Head of caudate nucleus (tissue), 42 donors: Measurements from ENCODE around the gene LACTB.
A peak's percentile ranks its signal among the peaks of the same experiment; 100 is the strongest.

ENCODE experiments used
- DNase-seq, 42 donors: peaks; one replicate each; pipeline versions ENCODE4 v3.0.0 to v3.0.0-alpha.2; 2020 to 2021; ENCODE audit warnings: mixed read lengths in 7 of 42
- intact Hi-C: fragments of 100-400 bp; cut with DNase I; formaldehyde crosslinking; loops from one replicate; pipeline ENCODE4 v1.15.0; 2022

LACTB gene

GRCh38 chr15:63112871-63113270, 8.8 kb upstream of the LACTB start:
- DNase-seq: no peak
- intact Hi-C loops: no loop called here

- intact Hi-C loops: no loop called here
- DNase-seq: no peak
Measured at GRCh38 chr15:63114465-63114864, 7.2 kb upstream of the LACTB start.

DNA sequence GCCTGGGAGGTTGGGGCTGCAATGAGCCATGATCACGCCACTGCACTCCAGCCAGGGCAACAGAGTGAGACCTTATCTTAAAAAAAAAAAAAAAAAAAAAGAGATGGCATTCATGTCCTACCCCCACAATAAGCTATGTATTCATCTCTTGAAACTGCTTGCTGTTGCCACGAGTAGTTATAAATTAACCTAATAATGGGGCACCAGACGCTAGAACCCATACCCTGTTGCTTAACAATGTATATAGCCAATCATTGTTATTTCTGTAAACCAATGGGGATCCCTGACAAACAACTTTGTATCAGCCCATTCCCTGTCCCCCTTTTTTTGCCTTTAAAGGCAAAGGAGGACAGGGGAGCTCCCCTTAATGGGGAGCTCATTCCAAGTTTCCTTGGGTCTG, 2.8 kb upstream of the LACTB start:
- no peak for DNase-seq
- intact Hi-C loops: no loop called here

DNA sequence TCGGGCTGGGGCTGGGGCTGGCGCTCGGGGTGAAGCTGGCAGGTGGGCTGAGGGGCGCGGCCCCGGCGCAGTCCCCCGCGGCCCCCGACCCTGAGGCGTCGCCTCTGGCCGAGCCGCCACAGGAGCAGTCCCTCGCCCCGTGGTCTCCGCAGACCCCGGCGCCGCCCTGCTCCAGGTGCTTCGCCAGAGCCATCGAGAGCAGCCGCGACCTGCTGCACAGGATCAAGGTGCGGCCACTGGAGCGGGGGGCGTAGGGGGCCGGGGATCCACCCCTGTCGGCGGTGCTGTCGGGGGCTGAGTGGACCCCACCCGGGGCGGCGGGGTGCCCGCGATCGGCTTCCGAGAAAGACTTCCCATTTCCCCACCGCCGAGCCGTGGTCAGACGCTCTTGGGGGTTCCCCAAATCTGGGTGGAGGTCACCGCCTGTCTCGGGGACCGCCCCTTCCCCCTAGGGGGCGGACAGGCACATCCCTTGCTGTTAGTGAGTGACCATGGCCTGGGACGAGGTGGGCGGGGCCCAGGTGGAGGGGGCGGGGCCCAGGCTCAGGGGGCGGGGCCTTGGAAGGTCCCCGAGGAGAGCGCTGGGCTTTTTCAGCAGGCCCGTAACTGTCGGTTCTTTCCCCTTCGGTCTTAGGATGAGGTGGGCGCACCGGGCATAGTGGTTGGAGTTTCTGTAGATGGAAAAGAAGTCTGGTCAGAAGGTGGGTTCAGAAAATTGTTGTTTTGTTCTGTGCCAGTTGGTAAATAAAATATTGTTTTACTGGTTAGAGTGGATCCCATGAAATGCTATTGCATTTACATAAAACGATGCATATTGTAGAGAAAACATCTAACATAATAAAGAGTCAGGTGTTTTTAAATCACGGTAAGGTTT, 578 bp downstream of the LACTB start:
- DNase-seq: peak; percentile 37 to 89 (median 76)
- intact Hi-C loops: no loop called here

- DNase-seq: no peak
- intact Hi-C loops: no loop called here
Measured at GRCh38 chr15:63124506-63124905, 2.8 kb downstream of the LACTB start.

DNA sequence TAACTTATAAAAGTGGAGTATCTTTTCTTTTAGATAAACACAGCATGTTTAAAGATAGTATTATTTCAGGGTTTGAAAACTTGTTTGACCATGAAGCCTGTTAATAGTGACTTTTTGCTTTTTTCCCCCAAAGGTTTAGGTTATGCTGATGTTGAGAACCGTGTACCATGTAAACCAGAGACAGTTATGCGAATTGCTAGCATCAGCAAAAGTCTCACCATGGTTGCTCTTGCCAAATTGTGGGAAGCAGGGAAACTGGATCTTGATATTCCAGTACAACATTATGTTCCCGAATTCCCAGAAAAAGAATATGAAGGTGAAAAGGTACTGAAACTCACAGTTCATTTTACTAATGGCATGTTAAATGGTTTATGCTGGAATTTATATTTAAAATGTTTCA, 5.1 kb downstream of the LACTB start:
- intact Hi-C loops: no loop called here

GRCh38 chr15:63133786-63134185, 12.1 kb downstream of the LACTB start:
- DNase-seq: no peak
- intact Hi-C loops: no loop called here

More for the DNA sequence above, 5.1 kb downstream of the LACTB start:
- no peak for DNase-seq

- intact Hi-C loops: no loop called here
- no peak for DNase-seq
Measured at GRCh38 chr15:63134245-63134985, 12.8 kb downstream of the LACTB start.

GRCh38 chr15:63135281-63135680, 13.6 kb downstream of the LACTB start:
- intact Hi-C loops: no loop called here
- DNase-seq: no peak

DNA sequence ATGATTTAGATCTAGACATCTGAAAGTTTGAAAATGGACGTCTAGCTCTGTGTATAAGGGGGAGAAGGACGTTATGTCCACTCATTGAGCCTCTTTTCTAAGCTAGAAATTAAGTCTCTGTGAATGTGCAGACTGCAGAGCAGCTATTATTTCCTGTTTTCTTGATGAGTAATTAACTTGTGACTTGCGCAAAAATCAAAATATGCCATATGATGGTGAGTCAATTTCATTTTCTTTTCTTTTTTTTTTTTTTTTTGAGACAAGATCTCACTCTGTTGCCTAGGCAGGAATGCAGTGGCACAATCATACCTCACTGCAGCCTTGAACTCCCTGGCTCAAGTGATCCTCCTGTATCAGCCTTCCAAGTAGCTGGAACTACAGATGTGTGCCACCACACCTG, 14.1 kb downstream of the LACTB start:
- no peak for DNase-seq
- intact Hi-C loops: no loop called here

DNA sequence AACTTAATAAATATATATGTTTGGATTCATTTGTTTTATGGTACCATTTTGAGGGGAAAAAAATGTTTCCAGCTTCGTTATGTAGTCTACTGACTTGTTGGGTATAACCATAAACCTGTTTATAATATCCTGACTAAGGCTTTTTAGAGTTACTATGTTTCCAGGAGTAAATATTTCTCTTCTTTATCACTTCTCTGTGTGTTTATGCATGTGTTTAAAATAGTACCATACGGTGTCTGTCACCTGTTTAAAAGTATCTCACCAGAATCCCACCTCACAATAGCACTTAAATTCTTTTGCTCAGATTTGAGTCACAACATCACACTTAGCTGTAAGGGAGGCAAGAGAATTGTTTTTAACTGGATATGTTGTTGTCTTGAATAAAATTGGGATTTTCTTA, 15.1 kb downstream of the LACTB start:
- DNase-seq: no peak
- intact Hi-C loops: no loop called here

DNA sequence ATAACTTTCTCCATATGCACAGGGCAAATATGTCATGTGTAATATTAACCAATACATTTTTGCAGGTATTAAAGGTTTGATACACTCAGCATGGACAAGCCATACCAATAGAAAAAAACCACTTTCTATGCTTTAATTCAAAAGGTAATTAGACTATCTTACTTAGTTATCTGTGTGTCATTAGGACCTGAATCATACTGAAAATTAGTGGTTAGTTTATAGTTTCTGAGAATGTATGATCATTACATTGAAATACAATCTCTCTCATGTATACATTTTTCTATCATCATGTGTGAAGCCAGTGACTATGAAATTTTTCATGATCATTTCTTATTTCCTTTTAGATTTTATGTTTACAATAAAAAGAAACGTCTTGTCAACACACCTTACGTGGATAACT, 19.3 kb downstream of the LACTB start:
- DNase-seq: no peak
- intact Hi-C loops: no loop called here

- intact Hi-C loops: no loop called here
- DNase-seq: no peak
Measured at GRCh38 chr15:63145426-63145825, 23.8 kb downstream of the LACTB start.

GRCh38 chr15:63146684-63147083, 25.0 kb downstream of the LACTB start:
- DNase-seq: no peak
- intact Hi-C loops: no loop called here

- intact Hi-C loops: no loop called here
- DNase-seq: no peak
Measured at GRCh38 chr15:63151665-63152064, 30.0 kb downstream of the LACTB start.

GRCh38 chr15:63155486-63155885, 33.8 kb downstream of the LACTB start:
- no peak for DNase-seq
- intact Hi-C loops: no loop called here

GRCh38 chr15:63156086-63156710, 34.5 kb downstream of the LACTB start:
- intact Hi-C loops: loop anchor here (2.0 kb wide), 1 partner anchor 33 kb away; the partner anchor contains the start of gene RAB8B
- DNase-seq: peak in 1 of 42 donors; percentile 10

DNA sequence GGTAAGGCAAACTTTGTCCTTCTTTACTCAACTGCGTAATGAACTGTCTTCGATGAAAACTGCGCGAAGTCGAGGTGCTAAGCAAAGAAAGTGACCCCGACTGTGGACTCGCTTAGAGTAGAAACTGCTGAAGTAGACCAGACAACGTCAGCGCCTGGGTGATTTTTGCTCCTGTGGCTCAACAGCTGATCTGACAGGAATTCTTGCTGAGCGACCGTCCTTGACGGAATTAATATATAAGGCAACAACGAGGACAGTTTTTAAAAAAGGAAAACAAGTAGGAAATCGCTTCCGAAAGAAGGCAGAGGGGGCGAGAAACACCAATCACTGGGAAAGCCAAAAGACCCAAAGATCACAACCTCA, 35.1 kb downstream of the LACTB start:
- intact Hi-C loops: loop anchor here (2.0 kb wide), 1 partner anchor 32 kb away; the partner anchor contains the start of gene RAB8B
- DNase-seq: peak in 36 of 42 donors; percentile 12 to 70 (median 39)

- DNase-seq: peak; percentile 81 to 97 (median 94)
- intact Hi-C loops: loop anchor here (2.0 kb wide), 1 partner anchor 32 kb away; the partner anchor contains the start of gene RAB8B
Measured at GRCh38 chr15:63157118-63157843, 35.6 kb downstream of the LACTB start, which contains the start of gene RPS27L. Gene RPS27L, minus strand, starts transcription at chr15:63157477. Its CDS starts 72 bp downstream, at chr15:63157405.
